ENCODE data around the gene CEP170. TPM values are rescaled to one million over a fixed set of nuclear protein-coding genes. Genes with fewer than 3 reads are reported as not detected.

The CEP170 gene
- total RNA-seq, 1 experiment from 2014 or later = 97.7 TPM

DNA sequence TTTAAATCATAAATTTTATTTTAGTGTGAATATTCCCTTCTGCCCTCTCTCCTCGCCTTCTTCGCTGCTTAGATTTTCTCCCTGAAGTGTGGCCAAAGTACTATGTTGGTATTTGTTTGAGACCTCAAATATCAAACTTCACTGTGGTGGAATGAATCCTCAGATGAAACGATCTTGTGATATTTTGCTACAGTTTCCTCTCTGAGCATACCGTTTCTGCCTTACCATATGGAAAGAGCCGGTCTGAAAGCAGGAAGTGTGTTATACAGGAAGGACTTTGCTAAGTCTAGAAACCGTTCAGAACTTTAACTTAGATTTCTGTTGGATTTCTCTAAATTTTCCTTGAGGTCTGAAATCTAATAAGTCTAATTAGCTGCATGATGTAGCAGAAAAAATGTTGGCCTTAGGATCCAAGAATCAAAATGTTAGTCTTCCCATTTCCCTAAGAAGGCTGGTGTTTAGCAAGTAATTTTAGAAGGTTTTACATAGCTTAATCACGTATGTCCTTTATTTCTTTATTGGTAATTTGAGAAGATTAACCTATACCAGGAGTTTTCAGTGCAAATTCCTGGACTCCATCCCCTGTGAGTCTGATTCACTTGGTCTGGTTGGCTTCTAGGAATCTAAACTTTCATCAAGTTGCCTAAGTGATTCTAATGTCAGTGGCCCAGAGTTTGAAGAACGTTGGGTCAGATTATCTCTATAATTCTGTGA is 31.5 kb upstream of the CEP170 start:
- no peak overlapping the region for H4K5ac ChIP-seq (ENCODE audit: insufficient read length, low read depth, low read length)
- H2AK5ac ChIP-seq (ENCODE audit: insufficient read length, low read length) = no peak overlapping the region
- no peaks in the 10 kb centered on the region for H3K79me2 ChIP-seq (ENCODE audit: insufficient read depth, low read length)
- no peaks in the 10 kb centered on the region for H3K23me2 ChIP-seq (ENCODE audit: insufficient read length, low read depth, low read length, poor library complexity, severe bottlenecking)
- H3K36me3 Mint-ChIP-seq (ENCODE audit: insufficient read depth in 1 of 3, low read depth in 3 of 3) = peaks cover 2 to 7% (median 4%) of the 10 kb centered on the region in 3 experiments; a peak in 4 of 7 replicates
- H3K27me3 Mint-ChIP-seq (ENCODE audit: low read depth) = no peaks in the 10 kb centered on the region
- no peak overlapping the region for H3K27ac Mint-ChIP-seq
- H3K27me3 ChIP-seq (ENCODE audit: insufficient read depth, low read length) = no peaks in the 10 kb centered on the region
- no peak overlapping the region for H4K91ac ChIP-seq (ENCODE audit: insufficient read length, low read depth, low read length)
- H2BK12ac ChIP-seq (ENCODE audit: insufficient read length, low read depth, low read length) = no peak overlapping the region
- no peak overlapping the region for H3K14ac ChIP-seq (ENCODE audit: insufficient read depth, low read length)
- H3K79me1 ChIP-seq (ENCODE audit: insufficient read depth, low read depth, low read length, poor library complexity, severe bottlenecking) = no peaks in the 10 kb centered on the region
- no peak for DNase-seq
- H3K27ac ChIP-seq (ENCODE audit: insufficient read length, low read depth, low read length) = no peak overlapping the region
- no peak overlapping the region for H4K8ac ChIP-seq (replicated peaks; ENCODE audit: insufficient read length, low read depth, low read length)
- H3K4me2 ChIP-seq (ENCODE audit: insufficient read depth, insufficient read length, low read length) = no peak overlapping the region
- peaks cover 2 to 3% of the 10 kb centered on the region in 2 experiments; a peak in 2 of 5 replicates for H3K9me3 Mint-ChIP-seq
- no peak overlapping the region for H3K18ac ChIP-seq (ENCODE audit: insufficient read length, low read depth, low read length)
- H2AFZ ChIP-seq (ENCODE audit: low read length) = no peak overlapping the region
- H3K23ac ChIP-seq (ENCODE audit: insufficient read length, low read depth, low read length) = no peak overlapping the region
- H3K9ac ChIP-seq (ENCODE audit: extremely low read depth, insufficient read length, low read length) = no peak overlapping the region
- WGBS (ENCODE audit: extremely low coverage, insufficient read length, low lambda C conversion rate) = no CpG with 5 or more reads among the region's 8 CpGs
- H2BK5ac ChIP-seq (ENCODE audit: insufficient read length, low read length) = no peak overlapping the region
- H3K4me1 Mint-ChIP-seq = peaks cover 8 to 10% of the 10 kb centered on the region in 2 experiments; a peak in 3 of 4 replicates
- no peaks in the 10 kb centered on the region for H4K20me1 ChIP-seq (ENCODE audit: control insufficient read depth, insufficient read depth, insufficient read length)
- no peak overlapping the region for H2BK20ac ChIP-seq (ENCODE audit: low read depth, low read length, poor library complexity, severe bottlenecking)
- no peaks in the 10 kb centered on the region for H3K9me3 ChIP-seq (ENCODE audit: control insufficient read depth, low read depth, low read length)
- TF ChIP-seq, protein P1, sequence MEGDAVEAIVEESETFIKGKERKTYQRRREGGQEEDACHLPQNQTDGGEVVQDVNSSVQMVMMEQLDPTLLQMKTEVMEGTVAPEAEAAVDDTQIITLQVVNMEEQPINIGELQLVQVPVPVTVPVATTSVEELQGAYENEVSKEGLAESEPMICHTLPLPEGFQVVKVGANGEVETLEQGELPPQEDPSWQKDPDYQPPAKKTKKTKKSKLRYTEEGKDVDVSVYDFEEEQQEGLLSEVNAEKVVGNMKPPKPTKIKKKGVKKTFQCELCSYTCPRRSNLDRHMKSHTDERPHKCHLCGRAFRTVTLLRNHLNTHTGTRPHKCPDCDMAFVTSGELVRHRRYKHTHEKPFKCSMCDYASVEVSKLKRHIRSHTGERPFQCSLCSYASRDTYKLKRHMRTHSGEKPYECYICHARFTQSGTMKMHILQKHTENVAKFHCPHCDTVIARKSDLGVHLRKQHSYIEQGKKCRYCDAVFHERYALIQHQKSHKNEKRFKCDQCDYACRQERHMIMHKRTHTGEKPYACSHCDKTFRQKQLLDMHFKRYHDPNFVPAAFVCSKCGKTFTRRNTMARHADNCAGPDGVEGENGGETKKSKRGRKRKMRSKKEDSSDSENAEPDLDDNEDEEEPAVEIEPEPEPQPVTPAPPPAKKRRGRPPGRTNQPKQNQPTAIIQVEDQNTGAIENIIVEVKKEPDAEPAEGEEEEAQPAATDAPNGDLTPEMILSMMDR (conservative IDR thresholded peaks at IDR 0.05) = no peak
- H3K4me1 ChIP-seq (ENCODE audit: insufficient read depth, low read length) = no peaks in the 10 kb centered on the region; the same call in 1 of the 2 replicates
- H3T11ph ChIP-seq (ENCODE audit: low read length) = no peak overlapping the region
- no peak overlapping the region for H3K4ac ChIP-seq (ENCODE audit: low read depth, low read length)
- no peak overlapping the region for H3K4me3 Mint-ChIP-seq
- H2BK15ac ChIP-seq (ENCODE audit: low read depth, low read length) = no peak overlapping the region
- H2BK120ac ChIP-seq (ENCODE audit: low read depth, low read length, poor library complexity, severe bottlenecking) = no peak overlapping the region
- no peak overlapping the region for H3K56ac ChIP-seq (ENCODE audit: insufficient read length, low read depth, low read length)
